ENCODE measurements around the gene NHSL2.
"Not testable (repeated sequence)": the region's sequence is repeated elsewhere in the genome, so short reads cannot be mapped to it uniquely, and the experiment has no call there.

The NHSL2 gene

DNA sequence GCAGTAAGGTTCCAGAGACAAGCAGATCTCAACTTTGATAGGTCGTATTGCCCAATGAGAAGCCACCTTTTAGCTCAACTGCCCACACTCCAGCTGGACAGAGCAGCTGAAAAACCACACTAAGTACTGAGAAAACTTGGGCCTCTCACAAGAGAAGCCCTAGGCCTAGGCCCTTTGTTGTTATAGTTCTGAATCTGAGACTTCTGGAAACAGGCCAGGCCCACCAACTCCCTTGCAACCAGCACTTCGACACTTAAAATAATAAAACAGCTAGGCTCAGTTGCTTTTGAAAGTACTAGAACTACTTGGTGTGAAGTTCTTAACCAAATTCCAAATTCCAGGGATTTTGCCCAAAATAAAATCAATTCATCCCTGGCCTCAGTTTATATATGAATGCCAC lies 234.5 kb downstream of the NHSL2 start:
- Histone ChIP-seq H3K27me3 (replicated peaks in 2 of 5; ENCODE audit: control insufficient read depth in 4 of 5, insufficient read depth in 5 of 5, low read length in 4 of 5) (peaks cover 0 to 31% (median 0%) of the 10 kb centered on the region in 5 experiments), H3K36me3 (ENCODE audit: control insufficient read depth in 4 of 4, insufficient read depth in 4 of 4, low read length in 3 of 4) (peaks cover 0 to 8% (median 2%) of the 10 kb centered on the region in 4 experiments), H3K9me3 (ENCODE audit: control extremely low read depth in 1 of 5, control insufficient read depth in 4 of 5, insufficient read depth in 2 of 5, low read depth in 1 of 5, low read length in 4 of 5) (no peaks in the 10 kb centered on the region), H3K4me1 (ENCODE audit: control extremely low read depth in 1 of 4, control insufficient read depth in 4 of 4, insufficient read depth in 4 of 4, low read length in 3 of 4) (peaks cover 0 to 6% (median 2%) of the 10 kb centered on the region in 4 experiments), H3K4me3 (ENCODE audit: control insufficient read depth in 1 of 7, extremely low read depth in 1 of 7, insufficient read depth in 4 of 7, low read depth in 2 of 7, low read length in 6 of 7) (no peak overlapping the region), H3K27ac (ENCODE audit: insufficient read depth in 1 of 2, low read depth in 1 of 2, low read length in 2 of 2, poor library complexity in 1 of 2, severe bottlenecking in 2 of 2) (no peak overlapping the region)
- DNase-seq: no peak
- WGBS (ENCODE audit: insufficient coverage): no CpG with 5 or more reads among the region's 2 CpGs
- POLR2A ChIA-PET: no interaction called here
- CTCF ChIA-PET: interaction anchor here (0.6 kb wide), 1 partner anchor 131 kb away, joined by 3 read pairs; no protein-coding TSS in a partner anchor

DNA sequence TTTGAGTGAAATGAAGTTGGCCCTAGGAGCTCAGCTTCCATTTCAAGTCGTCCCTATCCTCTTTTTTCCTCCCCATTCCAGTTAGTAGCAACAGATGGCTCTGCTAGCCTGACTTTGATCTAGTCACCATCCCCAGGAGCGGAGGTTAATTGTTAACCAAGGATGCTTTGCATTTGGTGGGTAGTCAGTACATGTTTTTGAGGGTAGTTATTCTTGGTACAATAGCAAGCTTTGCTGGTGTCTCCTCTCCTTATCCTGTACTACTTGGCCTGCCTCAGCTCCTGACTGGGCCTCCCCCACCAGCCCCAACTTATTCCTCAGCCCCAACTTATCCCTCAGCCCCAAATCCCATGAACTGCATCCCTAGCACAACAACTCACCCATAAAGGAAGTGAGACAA lies 235.9 kb downstream of the NHSL2 start:
- Histone ChIP-seq H3K36me3 (ENCODE audit: control insufficient read depth in 4 of 4, insufficient read depth in 4 of 4, low read length in 3 of 4) (peaks cover 0 to 4% (median 0%) of the 10 kb centered on the region in 4 experiments), H3K4me3 (ENCODE audit: control insufficient read depth in 1 of 7, extremely low read depth in 1 of 7, insufficient read depth in 4 of 7, low read depth in 2 of 7, low read length in 6 of 7) (no peak overlapping the region), H3K9me3 (ENCODE audit: control extremely low read depth in 1 of 5, control insufficient read depth in 4 of 5, insufficient read depth in 2 of 5, low read depth in 1 of 5, low read length in 4 of 5) (no peaks in the 10 kb centered on the region), H3K27ac (ENCODE audit: insufficient read depth in 1 of 2, low read depth in 1 of 2, low read length in 2 of 2, poor library complexity in 1 of 2, severe bottlenecking in 2 of 2) (no peak overlapping the region), H3K4me1 (ENCODE audit: control extremely low read depth in 1 of 4, control insufficient read depth in 4 of 4, insufficient read depth in 4 of 4, low read length in 3 of 4) (peaks cover 0 to 6% (median 2%) of the 10 kb centered on the region in 4 experiments), H3K27me3 (replicated peaks in 2 of 5; ENCODE audit: control insufficient read depth in 4 of 5, insufficient read depth in 5 of 5, low read length in 4 of 5) (peaks cover 0 to 31% (median 0%) of the 10 kb centered on the region in 5 experiments)
- ChIA-PET CTCF (no interaction called here), POLR2A (no interaction called here)
- no peak for DNase-seq
- no CpG with 5 or more reads among the region's 2 CpGs for WGBS (ENCODE audit: insufficient coverage)

DNA sequence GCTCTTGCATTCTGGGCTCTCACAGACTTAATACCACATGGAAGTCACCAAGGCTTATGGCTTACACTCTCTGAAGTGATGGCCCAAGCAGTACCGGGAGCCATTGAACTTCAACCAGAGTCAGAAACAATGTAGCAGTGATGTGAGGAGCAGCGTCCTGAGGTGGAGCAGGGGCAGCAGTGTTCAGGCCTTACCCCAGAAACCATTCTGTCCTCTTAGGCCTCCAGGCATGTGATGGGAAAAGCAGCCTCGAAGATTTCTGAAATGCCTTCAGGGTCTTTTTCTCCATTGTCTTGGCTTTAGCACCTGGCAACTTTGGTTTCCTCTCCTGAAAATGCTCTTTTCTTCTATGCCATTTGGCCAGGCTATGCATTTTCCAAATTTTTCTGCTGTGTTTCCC lies 248.1 kb downstream of the NHSL2 start:
- DNase-seq: no peak
- 100% methylated on average over 3 of the region's 3 CpGs for WGBS (ENCODE audit: insufficient coverage)

DNA sequence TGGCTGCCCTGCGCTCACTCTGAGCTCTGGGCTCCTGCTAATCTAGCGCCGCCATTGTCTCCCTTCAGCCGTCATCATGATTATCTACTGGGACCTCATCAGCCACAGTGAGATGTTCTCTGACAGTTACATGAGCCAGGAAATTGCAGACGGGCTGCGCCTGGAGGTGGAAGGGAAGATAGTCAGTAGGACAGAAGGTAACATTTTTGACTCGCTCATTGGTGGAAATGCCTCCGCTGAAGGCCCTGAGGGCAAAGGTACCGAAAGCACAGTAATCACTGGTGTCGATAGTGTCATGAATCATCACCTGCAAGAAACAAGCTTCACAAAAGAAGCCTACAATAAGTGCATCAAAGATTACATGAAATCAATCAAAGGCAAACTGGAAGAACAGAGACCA lies 249.1 kb downstream of the NHSL2 start:
- 83% methylated on average over 8 of the region's 10 CpGs for WGBS (ENCODE audit: insufficient coverage)
- ChIA-PET POLR2A (no interaction called here), CTCF (no interaction called here)
- no peak for DNase-seq
- Histone ChIP-seq H3K4me3 (ENCODE audit: control insufficient read depth in 1 of 7, extremely low read depth in 1 of 7, insufficient read depth in 4 of 7, low read depth in 2 of 7, low read length in 6 of 7) (no peak overlapping the region), H3K27me3 (replicated peaks in 2 of 5; ENCODE audit: control insufficient read depth in 4 of 5, insufficient read depth in 5 of 5, low read length in 4 of 5) (peaks cover 0 to 12% (median 0%) of the 10 kb centered on the region in 5 experiments), H3K9me3 (ENCODE audit: control extremely low read depth in 1 of 5, control insufficient read depth in 4 of 5, insufficient read depth in 2 of 5, low read depth in 1 of 5, low read length in 4 of 5) (peaks cover 0 to 14% (median 3%) of the 10 kb centered on the region in 5 experiments), H3K4me1 (ENCODE audit: control extremely low read depth in 1 of 4, control insufficient read depth in 4 of 4, insufficient read depth in 4 of 4, low read length in 3 of 4) (no peaks in the 10 kb centered on the region), H3K36me3 (ENCODE audit: control insufficient read depth in 4 of 4, insufficient read depth in 4 of 4, low read length in 3 of 4) (no peaks in the 10 kb centered on the region), H3K27ac (ENCODE audit: insufficient read depth in 1 of 2, low read depth in 1 of 2, low read length in 2 of 2, poor library complexity in 1 of 2, severe bottlenecking in 2 of 2) (no peak overlapping the region)

More for the DNA sequence above, 248.1 kb downstream of the NHSL2 start:
- H3K9me3 ChIP-seq (ENCODE audit: control extremely low read depth in 1 of 5, control insufficient read depth in 4 of 5, insufficient read depth in 2 of 5, low read depth in 1 of 5, low read length in 4 of 5): peaks cover 0 to 17% (median 3%) of the 10 kb centered on the region in 5 experiments
- H3K36me3 ChIP-seq (ENCODE audit: control insufficient read depth in 4 of 4, insufficient read depth in 4 of 4, low read length in 3 of 4): no peaks in the 10 kb centered on the region
- H3K4me3 ChIP-seq (ENCODE audit: control insufficient read depth in 1 of 7, extremely low read depth in 1 of 7, insufficient read depth in 4 of 7, low read depth in 2 of 7, low read length in 6 of 7): no peak overlapping the region
- no peaks in the 10 kb centered on the region for H3K4me1 ChIP-seq (ENCODE audit: control extremely low read depth in 1 of 4, control insufficient read depth in 4 of 4, insufficient read depth in 4 of 4, low read length in 3 of 4)
- ChIA-PET POLR2A (interaction anchor here (0.6 kb wide), 1 partner anchor 133 kb away, joined by 4 read pairs; no protein-coding TSS in a partner anchor), CTCF (no interaction called here)
- H3K27ac ChIP-seq (ENCODE audit: insufficient read depth in 1 of 2, low read depth in 1 of 2, low read length in 2 of 2, poor library complexity in 1 of 2, severe bottlenecking in 2 of 2): no peak overlapping the region
- peaks cover 0 to 12% (median 0%) of the 10 kb centered on the region in 5 experiments for H3K27me3 ChIP-seq (replicated peaks in 2 of 5; ENCODE audit: control insufficient read depth in 4 of 5, insufficient read depth in 5 of 5, low read length in 4 of 5)

DNA sequence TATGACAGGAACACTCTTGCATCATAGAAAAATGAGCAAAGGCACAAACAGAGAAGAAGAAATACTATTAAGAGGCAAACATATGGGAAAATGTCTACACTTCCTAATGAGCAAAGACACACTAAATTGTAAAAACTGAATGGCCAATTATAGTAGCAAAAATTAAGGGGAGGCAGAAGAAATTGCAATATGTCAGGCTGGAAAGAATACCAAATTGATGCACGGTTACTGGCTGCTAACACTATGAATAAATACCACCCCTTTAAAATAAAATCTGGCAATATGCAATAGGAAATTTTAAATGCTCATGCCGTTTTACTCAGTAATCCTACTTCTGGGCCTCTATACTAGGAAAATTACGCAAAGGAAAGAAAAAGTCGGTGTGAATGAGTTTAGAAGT lies 254.9 kb downstream of the NHSL2 start:
- CTCF ChIA-PET: no interaction called here
- DNase-seq: no peak
- 80% methylated on average over 2 of the region's 4 CpGs for WGBS (ENCODE audit: insufficient coverage)
- Histone ChIP-seq H3K27me3 (replicated peaks in 2 of 5; ENCODE audit: control insufficient read depth in 4 of 5, insufficient read depth in 5 of 5, low read length in 4 of 5) (peaks cover 0 to 13% (median 0%) of the 10 kb centered on the region in 5 experiments), H3K4me3 (ENCODE audit: control insufficient read depth in 1 of 7, extremely low read depth in 1 of 7, insufficient read depth in 4 of 7, low read depth in 2 of 7, low read length in 6 of 7) (no peak overlapping the region), H3K27ac (ENCODE audit: insufficient read depth in 1 of 2, low read depth in 1 of 2, low read length in 2 of 2, poor library complexity in 1 of 2, severe bottlenecking in 2 of 2) (no peak overlapping the region), H3K4me1 (ENCODE audit: control extremely low read depth in 1 of 4, control insufficient read depth in 4 of 4, insufficient read depth in 4 of 4, low read length in 3 of 4) (no peaks in the 10 kb centered on the region), H3K9me3 (ENCODE audit: control extremely low read depth in 1 of 5, control insufficient read depth in 4 of 5, insufficient read depth in 2 of 5, low read depth in 1 of 5, low read length in 4 of 5) (no peaks in the 10 kb centered on the region), H3K36me3 (ENCODE audit: control insufficient read depth in 4 of 4, insufficient read depth in 4 of 4, low read length in 3 of 4) (no peaks in the 10 kb centered on the region)
- POLR2A ChIA-PET: no interaction called here

DNA sequence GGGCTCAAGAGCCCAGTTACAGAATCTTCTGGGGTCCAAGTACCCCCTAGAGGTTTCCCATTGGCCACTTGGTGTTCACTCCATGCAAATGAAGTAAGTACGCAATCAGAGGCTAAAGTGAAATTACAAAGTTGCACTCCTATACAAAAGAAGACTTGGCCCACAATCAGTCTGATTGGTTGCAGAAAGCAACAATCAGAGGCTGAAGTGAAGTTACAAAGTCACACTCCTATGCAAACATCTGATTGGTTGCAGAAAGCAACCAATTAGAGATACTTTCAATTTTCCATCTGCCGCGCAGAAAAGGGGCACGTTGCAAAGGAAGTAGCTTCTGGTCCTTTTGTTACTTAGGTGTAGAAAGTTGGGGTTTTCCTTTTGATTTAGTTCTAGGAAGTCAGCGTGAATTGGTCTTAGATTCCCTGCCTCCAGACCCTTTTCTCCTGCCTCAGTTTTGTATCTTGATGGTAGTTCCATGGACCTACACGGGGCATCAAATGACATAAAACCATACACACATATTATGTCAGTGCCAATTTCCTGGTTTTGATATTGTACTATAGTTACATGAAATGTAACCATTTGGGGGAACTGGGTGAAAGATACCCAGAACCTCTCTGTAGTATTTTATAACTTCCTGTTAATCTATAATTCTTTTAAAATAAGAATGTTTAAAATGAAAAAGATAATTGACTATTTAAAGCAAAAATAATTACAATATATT lies 258.5 kb downstream of the NHSL2 start:
- H3K4me3 ChIP-seq (ENCODE audit: control insufficient read depth in 1 of 7, extremely low read depth in 1 of 7, insufficient read depth in 4 of 7, low read depth in 2 of 7, low read length in 6 of 7): peak overlapping the region in 1 of 7 experiments; percentile 33
- H3K27me3 ChIP-seq (replicated peaks in 2 of 5; ENCODE audit: control insufficient read depth in 4 of 5, insufficient read depth in 5 of 5, low read length in 4 of 5): peaks cover 0 to 10% (median 0%) of the 10 kb centered on the region in 5 experiments
- DNase-seq: peak; percentile 14 to 64 (median 63)
- no peaks in the 10 kb centered on the region for H3K36me3 ChIP-seq (ENCODE audit: control insufficient read depth in 4 of 4, insufficient read depth in 4 of 4, low read length in 3 of 4)
- no peaks in the 10 kb centered on the region for H3K9me3 ChIP-seq (ENCODE audit: control extremely low read depth in 1 of 5, control insufficient read depth in 4 of 5, insufficient read depth in 2 of 5, low read depth in 1 of 5, low read length in 4 of 5)
- POLR2A ChIA-PET: no interaction called here
- CTCF ChIA-PET: no interaction called here
- 50% methylated on average over 1 of the region's 6 CpGs for WGBS (ENCODE audit: insufficient coverage)
- H3K27ac ChIP-seq (ENCODE audit: insufficient read depth in 1 of 2, low read depth in 1 of 2, low read length in 2 of 2, poor library complexity in 1 of 2, severe bottlenecking in 2 of 2): no peak overlapping the region
- H3K4me1 ChIP-seq (ENCODE audit: control extremely low read depth in 1 of 4, control insufficient read depth in 4 of 4, insufficient read depth in 4 of 4, low read length in 3 of 4): no peaks in the 10 kb centered on the region

DNA sequence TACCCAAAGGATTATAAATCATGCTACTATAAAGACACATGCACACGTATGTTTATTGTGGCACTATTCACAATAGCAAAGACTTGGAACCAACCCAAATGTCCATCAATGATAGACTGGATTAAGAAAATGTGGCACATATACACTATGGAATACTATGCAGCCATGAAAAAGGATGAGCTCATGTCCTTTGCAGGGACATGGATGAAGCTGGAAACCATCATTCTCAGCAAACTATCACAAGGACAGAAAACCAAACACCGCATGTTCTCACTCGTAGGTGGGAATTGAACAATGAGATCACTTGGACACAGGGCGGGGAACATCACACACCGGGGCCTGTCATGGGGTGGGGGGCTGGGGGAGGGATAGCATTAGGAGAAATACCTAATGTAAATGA lies 265.6 kb downstream of the NHSL2 start:
- H3K4me1 ChIP-seq (ENCODE audit: control extremely low read depth in 1 of 4, control insufficient read depth in 4 of 4, insufficient read depth in 4 of 4, low read length in 3 of 4); H3K27ac ChIP-seq (ENCODE audit: insufficient read depth in 1 of 2, low read depth in 1 of 2, low read length in 2 of 2, poor library complexity in 1 of 2, severe bottlenecking in 2 of 2); CTCF ChIA-PET; H3K9me3 ChIP-seq (ENCODE audit: control extremely low read depth in 1 of 5, control insufficient read depth in 4 of 5, insufficient read depth in 2 of 5, low read depth in 1 of 5, low read length in 4 of 5); H3K4me3 ChIP-seq (ENCODE audit: control insufficient read depth in 1 of 7, extremely low read depth in 1 of 7, insufficient read depth in 4 of 7, low read depth in 2 of 7, low read length in 6 of 7); POLR2A ChIA-PET; DNase-seq; H3K36me3 ChIP-seq (ENCODE audit: control insufficient read depth in 4 of 4, insufficient read depth in 4 of 4, low read length in 3 of 4); H3K27me3 ChIP-seq (replicated peaks in 2 of 5; ENCODE audit: control insufficient read depth in 4 of 5, insufficient read depth in 5 of 5, low read length in 4 of 5): not testable (repeated sequence)
- no CpG with 5 or more reads among the region's 5 CpGs for WGBS (ENCODE audit: insufficient coverage)
